IPS-NIHi7 (cell line): ENCODE data around the gene TDRD9.

Experiments used
- DNase-seq: peaks from one replicate; pipeline ENCODE4 v3.0.0; 2012; ENCODE audit warnings: mixed read lengths; ENCODE audit errors: extremely low spot score

The TDRD9 gene

DNA sequence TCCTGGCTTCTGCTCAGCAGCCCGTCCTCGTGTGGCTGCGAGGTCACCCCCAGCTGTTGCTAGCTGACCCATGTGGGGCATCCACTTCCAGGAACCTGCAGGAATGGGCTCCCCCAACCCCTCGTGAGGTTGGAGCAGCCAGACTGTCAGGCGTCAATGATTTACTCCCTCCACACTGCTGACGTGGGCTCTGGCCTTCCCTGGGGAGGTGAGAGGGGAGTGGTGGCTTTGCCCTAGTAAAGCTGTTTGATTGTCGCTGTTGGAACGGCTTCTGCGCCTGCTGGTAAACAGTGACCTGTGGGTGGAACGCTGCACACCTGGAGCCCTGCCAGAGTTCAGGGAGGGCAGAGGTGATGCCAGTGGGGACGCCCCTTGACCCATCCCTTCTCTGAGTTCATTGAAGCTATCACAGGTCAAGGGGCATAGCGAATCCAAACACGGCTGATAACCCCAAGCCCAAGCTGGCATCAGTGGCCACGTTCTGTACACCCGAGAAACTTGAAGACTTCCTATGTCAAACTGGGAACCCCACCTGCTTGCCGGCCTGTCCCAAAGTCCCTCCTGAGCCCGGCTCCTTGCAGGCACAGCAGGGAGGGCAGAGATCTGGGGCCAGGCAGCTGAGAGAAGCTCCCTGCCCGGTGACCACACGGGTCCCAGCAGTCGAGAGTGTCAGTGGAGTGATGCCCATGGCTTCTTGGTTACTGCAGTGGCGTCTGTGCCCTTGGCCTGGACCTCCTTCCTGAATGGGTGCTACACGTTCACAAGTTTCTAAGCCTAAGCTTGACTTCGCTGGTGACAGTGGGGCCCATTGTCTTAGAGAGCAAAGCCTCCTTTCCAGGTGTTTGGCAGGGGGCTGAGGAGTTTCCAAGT lies 160.0 kb downstream of the TDRD9 start:
- DNase-seq = no peak

DNA sequence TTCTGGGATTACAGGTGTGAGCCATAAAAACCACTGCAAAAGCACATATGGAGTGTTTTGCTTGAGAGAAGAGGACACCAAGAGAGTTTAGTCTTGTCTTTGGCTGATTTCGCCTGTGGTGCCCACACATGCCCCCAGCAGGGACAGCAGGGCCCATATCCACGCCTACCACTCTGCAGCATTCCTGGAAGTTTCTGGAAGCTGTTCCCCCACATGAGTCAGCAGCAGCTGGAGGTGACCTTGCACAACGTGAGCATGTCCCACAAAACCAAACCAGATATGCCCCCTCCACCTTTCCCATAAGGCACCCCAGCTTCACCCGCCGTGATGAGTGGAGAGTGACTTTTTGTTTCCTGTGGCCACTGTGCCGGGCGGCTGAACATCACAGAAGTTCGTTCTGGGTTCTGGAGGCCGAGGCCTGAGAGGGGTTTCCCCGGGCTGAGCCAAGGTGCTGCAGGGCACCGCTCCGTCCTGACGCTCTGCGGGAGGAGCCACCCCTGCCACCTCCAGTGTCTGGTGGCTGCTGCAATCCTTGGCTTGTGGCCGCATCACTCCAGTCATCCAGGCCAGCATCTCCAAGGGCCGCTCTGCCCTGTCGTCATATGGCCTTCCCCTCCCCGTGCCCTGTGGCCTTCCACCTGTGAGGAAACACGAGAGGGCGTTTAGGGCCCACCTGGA lies 162.0 kb downstream of the TDRD9 start:
- DNase-seq = no peak

DNA sequence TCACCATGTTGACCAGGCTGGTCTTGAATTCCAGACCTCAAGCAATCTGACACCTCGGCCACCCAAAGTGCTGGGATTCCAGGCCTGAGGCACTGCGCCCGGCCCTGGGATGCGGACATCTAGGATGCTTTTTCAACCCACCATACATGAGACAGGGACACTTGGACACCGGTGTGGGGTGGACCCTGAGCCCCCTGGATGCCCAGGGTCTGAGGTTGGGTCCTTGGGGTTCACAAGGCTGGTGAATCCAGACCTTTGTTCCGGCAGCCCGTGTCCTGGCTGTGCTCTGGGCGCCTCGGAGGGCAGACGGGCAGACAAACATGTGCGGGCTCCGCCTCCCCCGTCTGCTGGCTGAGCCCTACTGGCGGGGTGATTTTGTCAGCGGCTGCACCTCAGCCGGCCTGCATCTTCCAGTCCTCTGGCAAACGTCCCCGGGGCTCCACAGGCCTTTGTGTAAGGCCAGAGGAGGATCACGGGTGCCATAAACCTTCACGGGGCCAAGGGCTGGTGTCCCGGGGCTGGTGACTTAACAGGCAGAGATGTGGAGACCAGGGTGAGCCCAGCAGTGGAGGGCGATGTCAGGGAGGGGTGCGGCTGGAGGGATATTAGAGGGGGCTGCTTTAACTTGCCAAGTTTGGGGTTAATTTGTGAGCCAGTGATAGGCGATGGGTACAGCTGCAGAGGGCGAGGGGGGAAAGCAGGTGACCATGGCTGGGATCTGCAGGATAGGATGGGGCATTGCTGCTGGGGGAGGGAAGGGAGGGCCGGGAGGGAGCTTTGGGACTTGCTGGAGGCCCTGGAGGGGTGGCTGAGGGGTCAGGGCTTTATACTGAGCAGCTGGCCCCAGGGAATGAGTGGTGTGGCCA lies 163.0 kb downstream of the TDRD9 start:
- no peak for DNase-seq

DNA sequence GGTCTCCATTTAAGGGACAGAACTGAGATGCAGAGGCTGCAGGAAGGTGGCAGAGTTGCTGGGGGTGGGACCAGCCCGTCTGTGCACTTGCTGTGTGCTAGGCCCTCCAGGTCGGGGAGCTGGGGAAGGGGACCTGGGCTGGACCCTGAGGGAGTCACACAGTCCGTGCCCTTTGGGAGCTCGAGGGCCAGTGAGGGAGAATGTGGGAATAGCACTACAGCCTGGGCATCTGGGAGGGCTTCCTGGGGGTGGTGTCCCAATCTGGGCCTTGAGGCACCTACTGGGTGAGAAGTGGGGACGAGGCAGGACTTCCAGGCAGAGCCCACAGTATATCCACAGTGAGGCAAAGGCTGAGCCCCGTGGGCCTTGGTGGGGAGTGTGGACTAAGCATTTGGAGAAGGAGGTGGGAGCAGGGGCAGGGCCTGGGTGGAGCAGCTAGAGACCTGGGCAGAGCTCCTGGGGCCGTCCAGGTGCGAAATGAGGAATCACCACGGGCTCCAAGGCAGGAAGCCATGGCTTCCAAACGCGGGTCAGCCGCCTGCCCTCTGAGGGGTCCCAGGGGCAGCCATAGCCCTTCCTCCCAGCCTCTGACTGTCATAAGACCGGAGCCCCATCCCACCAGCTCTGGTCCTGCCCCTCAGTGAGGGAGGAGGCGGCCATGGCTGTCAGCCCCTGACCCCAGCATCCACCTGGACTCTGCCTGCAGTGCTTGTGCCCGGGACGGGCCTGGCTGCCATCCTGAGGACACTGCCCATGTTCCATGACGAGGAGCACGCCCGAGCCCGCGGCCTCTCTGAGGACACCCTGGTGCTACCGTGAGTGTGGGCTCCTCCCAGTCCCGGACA lies 163.9 kb downstream of the TDRD9 start:
- DNase-seq = no peak

DNA sequence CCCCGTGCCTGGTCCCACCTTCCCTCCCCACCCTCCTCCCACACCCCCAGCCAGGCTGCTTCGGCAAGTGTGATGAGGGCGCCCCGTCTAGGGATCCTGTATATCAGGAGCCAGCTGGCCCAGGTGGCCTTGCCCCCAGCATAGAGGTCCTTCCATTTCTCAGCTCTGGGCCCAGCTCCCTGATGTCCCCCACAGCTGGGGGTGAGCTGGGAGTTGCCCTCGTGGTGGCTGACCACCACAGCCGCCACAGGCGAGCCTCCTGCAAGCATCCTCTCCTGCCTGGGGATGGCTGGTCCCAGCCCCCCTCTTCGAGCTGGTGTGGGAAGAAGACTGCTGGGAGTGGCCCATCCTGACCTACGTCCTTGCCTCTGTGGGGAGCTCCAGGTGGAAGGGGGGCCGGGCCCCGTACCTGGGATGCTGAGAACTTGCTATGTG lies 164.7 kb downstream of the TDRD9 start:
- no peak for DNase-seq

DNA sequence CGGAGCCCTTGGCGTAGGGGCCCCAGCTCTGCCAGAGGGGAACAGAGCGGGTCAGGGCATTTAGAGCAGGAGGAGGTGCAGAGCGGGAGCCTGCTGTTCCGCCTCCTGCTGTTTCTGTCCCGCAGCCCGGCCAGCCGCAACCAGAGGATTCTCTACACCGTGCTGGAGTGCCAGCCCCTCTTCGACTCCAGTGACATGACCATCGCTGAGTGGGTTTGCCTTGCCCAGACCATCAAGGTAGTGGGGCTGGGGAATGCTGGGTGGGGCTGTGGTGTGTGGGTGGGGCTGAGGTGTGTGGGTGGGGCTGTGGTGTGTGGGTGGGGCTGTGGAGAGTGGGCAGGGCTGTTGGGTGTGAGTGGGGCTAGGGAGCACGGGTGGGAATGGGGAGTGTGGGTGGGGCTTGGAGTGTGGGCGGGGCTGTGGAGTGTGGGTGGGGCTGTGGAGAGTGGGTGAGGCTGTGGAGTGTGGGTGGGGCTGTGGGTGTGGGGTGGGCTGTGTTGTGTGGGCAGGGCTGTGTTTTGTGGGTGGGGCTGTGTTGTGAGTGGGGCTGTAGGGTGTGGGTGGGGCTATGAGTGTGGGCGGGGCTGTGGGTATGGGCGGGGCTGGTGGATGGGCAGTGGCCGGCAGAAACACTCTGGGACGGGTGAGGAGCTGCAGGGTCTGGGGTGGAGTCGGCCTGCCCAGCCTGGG lies 165.3 kb downstream of the TDRD9 start:
- no peak for DNase-seq

DNA sequence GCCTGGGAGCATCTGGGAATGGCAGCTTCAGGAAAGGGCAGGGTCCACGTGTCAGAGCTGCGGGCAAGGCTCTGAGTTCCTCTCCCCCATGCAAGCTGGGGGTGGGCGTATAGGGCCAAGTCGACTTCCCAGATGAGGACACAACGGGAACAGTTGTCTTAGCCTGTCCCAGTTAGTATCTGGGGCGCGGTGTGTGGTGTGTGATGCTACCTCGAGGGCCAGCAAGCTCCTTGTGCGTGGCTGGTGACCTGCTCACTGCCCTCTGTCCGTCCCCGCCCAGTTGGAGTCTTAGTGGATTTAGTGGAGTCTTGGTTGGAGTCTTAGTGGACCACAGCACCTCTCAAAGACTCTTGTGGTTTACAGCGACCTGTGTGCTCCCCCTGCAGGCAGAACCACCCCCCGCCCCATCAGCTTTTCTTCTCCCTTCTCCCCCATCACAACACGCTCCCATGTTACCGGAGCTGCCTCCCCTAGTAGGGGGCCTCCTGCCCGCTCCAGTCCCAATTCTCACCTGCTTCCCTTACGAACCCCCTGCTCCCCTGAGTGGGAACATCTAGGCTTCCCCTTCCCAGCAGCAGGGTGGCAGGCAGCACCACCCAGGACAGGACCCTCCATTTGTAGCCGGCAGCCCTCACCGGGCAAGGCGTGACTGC lies 165.9 kb downstream of the TDRD9 start:
- peak; percentile 44 for DNase-seq

DNA sequence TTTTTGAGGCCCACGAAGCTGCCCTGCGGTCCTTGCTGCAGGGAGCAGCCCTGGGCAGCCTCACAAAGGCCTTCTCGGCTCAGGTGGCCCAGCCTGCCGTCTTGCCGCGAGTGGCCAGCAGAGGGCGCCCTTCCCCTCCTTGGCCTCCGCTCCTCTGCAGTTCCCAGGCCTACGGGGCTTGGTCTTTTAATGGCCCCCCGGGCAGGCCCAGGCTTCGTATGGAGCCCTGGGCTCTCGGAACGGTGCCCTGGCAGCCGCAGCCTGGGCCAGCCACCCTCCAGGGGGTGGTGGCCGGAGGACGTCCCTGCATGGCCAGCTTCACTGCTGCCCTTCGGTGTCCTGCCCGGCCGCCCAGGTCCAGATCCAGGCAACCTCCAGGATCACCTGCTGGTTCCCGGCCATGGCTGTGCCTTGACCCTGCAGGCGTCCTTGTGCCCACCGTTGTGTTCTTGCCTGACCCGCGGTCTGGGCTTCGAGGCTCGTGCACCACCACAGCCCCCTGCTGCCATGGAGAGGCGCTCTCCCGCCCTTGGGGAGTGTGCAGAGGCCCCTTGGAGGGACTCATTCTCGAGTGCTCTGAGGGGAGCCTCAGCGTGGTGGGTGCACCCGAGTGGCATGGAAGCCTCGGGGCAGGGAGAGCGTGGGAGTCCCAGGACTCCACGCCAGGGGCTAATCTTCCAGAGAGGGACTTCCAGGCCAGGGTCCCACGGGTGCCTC lies 166.6 kb downstream of the TDRD9 start:
- peak; percentile 94 for DNase-seq

DNA sequence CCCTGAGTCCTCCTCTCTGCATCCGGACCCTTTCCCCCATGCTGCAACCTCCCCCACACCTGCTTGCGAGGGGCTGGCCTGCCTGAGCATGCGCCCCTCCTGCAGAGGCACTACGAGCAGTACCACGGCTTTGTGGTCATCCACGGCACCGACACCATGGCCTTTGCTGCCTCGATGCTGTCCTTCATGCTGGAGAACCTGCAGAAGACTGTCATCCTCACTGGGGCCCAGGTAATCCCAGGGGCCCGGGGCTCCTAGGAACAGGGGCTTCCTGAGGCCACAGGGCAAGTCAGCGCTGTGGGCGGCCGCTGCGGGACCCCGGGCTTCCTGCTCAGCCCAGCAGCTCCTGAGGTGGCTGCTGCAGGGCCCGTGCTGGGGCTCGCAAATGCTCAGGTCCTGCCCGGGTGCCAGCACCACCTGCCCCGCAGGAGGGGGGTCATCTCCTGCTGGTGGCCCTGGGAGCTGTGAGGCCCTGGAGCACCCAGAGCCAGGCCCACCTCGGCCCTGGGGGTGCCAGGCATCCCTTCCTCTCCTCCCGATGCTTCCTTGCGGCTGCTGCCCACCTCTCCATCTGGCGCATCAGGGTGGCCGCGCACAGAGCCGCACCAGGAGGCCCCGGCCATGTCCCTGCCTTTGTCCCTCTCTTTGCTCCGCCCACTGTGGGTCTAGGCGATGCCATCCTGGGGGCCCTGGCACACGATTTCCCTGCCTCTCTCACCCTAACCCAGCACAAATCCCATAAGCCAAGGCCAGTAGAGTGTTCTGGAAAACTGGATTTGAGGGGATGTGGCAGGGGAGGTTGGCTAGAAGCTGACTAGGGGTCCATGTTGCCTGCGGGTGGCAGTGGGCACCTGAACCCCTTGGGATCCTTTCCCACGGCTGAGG lies 167.4 kb downstream of the TDRD9 start:
- DNase-seq = no peak

DNA sequence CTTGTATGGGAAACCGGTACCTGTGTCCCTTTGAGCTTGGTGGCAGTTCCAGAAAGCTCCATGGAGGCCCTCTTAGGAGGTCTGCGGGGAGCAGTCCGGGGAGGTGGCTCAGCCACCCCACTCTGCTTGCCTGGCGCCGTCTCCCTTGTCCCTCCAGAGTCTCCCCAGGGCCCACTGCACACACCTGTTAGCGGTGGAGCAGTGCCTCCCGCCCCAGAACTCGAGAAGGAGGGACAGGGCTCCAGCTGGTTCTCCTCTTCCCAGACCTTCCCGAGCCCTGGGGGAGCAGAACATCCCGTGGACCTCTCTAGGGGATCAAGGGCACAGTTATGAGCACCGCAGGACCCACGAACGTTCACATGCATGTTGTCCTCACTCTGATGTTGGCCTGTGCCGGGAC lies 168.1 kb downstream of the TDRD9 start:
- DNase-seq = no peak

DNA sequence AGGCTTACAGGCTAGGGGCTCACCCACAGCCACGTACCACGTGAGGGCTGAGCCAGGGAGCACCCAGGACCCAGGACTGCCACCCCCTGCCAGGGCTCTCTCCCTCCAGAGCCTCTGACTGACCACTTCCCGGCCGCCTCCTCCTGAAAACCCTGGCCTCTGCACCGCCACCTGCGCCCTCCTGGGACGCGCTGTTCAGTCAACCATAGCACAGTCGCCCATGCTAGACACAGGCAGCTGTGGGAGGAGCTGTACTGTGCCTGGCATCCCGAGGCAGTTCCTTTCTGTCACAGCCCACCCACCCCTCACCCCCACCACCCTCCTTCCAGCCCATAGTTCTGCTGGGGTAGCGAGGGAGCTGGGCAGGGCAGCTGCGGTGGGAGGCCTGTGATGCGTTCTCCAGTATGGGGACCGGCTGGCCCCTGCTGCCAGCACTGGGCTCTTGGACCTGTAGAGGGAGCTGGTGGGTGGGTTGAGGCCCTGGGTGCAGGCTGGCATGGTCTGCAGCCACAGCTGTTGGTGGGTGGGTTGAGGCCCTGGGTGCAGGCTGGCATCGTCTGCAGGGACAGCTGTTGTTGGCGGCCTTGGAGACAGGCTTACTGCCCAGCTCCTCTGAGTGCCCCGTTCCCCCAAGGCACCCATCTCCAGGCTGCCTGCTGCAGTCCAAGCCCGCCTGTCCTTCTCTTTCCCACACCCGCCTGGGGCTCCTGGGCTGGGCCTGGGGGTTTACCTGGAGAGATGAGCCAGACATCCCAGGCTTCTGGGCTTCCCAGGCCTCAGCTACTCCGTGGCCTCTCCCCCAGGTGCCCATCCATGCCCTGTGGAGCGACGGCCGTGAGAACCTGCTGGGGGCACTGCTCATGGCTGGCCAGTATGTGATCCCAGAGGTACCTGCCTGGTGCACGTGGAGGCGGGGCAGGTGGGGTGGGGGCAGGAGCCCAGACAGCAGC lies 168.8 kb downstream of the TDRD9 start:
- DNase-seq = peak; percentile 54

DNA sequence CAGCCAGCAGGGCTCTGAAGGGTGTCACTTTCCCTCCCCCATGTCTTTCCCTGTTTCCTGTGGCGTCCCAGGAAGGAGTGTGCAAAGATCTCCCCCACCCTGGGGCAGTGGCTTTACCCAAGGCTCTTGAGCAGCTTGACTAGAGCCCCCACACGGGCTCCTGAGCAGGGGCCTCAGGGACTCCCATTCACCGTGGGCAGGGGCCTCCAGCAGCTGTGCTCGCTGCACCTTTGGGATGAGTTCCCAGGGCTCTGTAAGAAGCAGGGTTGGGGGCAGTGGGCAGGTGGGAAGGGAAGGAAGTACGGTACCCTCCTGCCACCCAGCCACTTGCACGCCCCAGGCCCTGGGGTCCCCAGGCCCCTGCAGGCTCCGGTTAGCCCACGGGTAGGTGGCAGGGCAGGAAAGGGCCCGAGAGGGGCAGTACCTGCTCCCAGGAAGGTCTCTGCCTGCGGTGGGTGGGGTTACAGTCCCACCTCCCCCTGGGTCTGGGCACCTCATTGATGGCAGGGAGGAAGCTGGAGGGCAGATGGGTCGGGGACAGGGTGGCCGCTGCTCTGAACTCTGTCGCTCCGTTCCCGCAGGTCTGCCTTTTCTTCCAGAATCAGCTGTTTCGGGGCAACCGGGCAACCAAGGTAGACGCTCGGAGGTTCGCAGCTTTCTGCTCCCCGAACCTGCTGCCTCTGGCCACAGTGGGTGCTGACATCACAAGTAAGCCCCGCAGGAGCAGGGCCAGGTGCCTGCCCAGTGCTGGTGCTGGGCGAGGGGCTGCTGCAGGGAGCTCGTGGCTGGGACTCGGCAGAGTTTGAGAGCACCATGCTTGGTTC lies 170.2 kb downstream of the TDRD9 start:
- no peak for DNase-seq

DNA sequence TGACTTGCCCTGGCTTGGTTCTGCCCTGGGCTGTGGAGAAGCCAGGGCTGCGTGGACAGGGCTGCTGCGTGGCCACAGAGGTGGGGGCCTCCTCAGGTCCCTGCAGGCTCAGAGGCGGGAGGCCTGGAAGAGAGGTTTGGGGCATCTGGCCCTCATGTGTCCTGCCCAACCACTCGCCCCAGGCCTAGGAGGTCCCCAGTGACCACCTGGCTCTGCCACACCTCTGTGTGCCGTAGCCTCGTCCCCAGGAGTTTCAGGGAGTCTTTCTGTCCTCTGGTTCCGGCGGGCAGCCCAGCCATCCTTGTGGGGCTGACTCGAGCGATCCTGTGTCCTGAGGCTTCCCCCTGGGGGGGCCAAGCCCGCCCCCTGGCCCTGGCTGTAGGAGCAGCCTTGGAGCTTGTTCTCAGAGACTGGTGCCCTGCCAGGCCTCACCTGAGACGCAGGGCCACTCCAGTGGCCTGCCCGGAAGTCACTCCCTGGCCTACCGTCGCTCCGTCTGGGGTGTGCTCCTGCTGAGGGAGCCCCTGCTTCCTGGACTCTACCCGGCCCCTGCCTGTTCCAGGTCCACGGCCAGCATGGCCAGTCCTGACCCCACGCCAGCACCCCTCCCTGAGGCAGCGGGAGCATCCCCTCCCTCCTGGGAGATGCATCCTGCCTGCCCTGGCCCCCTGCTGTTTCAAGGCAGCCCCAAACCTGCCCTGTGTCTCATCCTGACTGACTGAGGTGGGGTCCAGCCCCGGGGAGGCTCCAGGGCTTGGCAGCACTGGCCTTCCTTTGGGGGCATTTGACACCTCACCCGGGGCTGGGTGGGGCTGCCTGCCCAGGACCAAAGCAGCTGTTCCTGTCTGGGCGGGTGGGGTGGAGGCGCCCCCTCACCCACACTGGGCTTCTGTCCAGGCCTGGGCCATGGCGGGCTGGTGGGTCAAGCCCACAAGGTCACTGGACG lies 171.1 kb downstream of the TDRD9 start:
- no peak for DNase-seq

DNA sequence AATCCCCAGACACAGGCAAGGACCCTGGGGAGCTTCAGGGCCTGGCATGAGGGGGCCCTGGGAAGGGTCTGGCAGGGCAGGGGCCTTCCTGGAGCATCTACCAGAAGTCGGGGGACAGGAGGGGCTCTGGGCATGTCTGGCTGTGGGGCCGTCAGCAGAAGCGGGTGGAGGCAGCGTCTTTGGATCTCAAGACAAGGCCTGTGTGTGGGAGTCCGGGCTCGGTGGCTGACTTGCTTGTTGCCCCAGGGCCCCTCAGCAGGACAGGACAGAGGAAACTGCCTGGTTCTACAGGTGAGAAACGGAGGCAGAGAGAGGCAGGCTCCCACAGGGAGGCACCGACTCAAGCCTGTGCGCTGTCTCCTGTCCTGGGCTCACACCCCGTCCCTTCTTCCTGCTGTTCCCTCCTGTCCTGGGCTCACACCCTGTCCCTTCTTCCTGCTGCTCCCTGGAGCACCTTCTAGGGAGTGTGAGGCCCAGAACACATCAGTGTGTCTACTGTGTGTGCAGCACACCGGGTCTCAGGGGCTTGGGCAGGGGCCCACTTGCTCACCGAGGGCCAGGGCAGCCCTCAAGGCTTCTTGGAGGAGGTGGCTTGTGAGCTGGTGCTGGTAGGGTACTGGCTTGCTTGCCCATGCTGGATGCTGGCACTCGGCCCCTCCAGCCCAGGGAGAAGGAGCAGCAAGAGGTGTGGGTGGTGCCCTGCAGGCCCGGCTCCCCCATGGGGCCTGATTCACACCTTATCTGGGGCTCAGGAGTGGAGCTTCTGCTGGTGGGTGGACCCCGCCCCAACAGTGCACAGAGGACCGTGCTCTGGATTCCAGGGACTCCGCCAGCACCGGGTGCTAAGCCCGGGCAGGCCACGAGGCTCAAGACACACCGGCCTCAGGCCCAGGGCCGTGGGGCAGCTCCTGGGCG lies 172.2 kb downstream of the TDRD9 start:
- DNase-seq = no peak
